Endodermal cell (in vitro differentiated cells): ENCODE measurements around the gene HEG1. TPM values are rescaled to one million over a fixed set of nuclear protein-coding genes. Genes with fewer than 3 reads are reported as not detected.
A peak's percentile ranks its signal among the peaks of the same experiment; 100 is the strongest.

Experiments
- DNase-seq: peaks from one replicate; pipeline ENCODE4 v3.0.0-alpha.2; 2017
- H3K27ac ChIP-seq: 2 replicates; pipeline ENCODE4 v1.5.1; 2013; ENCODE audit warnings: mild to moderate bottlenecking, low read depth, low read length, moderate library complexity
- H3K27me3 ChIP-seq: 2 replicates; pipeline ENCODE4 v1.6.1; 2013; ENCODE audit warnings: mild to moderate bottlenecking, low read length, moderate library complexity; ENCODE audit not compliant: insufficient read depth, control insufficient read depth, poor library complexity, severe bottlenecking
- H3K36me3 ChIP-seq: 2 replicates; pipeline ENCODE4 v1.7.0; 2013; ENCODE audit warnings: mild to moderate bottlenecking, low read length, moderate library complexity; ENCODE audit not compliant: control insufficient read depth, insufficient read depth
- H3K4me1 ChIP-seq: one replicate; pipeline ENCODE4 v1.7.0; 2013; ENCODE audit warnings: low read length; ENCODE audit not compliant: control insufficient read depth, insufficient read depth
- H3K4me3 ChIP-seq: 2 replicates; pipeline ENCODE4 v1.5.1; 2013; ENCODE audit warnings: mild to moderate bottlenecking, low read length, moderate library complexity
- H3K9ac ChIP-seq: 2 replicates; pipeline ENCODE4 v1.6.1; 2013; ENCODE audit warnings: mild to moderate bottlenecking, low read length, moderate library complexity; ENCODE audit not compliant: poor library complexity, severe bottlenecking; ENCODE audit errors: extremely low read depth
- H3K9me3 ChIP-seq: 2 replicates; pipeline ENCODE4 v1.6.1; 2013; ENCODE audit warnings: mild to moderate bottlenecking, low read length, moderate library complexity; ENCODE audit not compliant: control insufficient read depth
- H3K27ac Mint-ChIP-seq: 2 replicates; pipeline ENCODE4 v1.8.0; 2020; ENCODE audit warnings: mixed read lengths
- H3K27me3 Mint-ChIP-seq: 2 replicates; pipeline ENCODE4 v1.8.0; 2021; ENCODE audit warnings: mild to moderate bottlenecking, mixed read lengths; ENCODE audit not compliant: insufficient read depth
- H3K36me3 Mint-ChIP-seq: 2 replicates; pipeline ENCODE4 v1.8.0; 2020; ENCODE audit warnings: low read depth, mixed read lengths
- H3K4me1 Mint-ChIP-seq: 2 replicates; pipeline ENCODE4 v1.8.0; 2020; ENCODE audit warnings: mixed read lengths
- H3K4me3 Mint-ChIP-seq: 2 replicates; pipeline ENCODE4 v1.8.0; 2020; ENCODE audit warnings: mild to moderate bottlenecking, moderate library complexity, mixed read lengths
- H3K9me3 Mint-ChIP-seq: 2 replicates; pipeline ENCODE4 v1.8.0; 2020; ENCODE audit warnings: mild to moderate bottlenecking, mixed read lengths
- WGBS, 2 experiments: methylation state at CpG; one replicate each; pipeline versions ENCODE4 v1.1.5 to v1.1.7; 2013; ENCODE audit warnings: missing lambda C conversion rate in 2 of 2, mixed read lengths in 1 of 2; ENCODE audit not compliant: insufficient coverage in 1 of 2, insufficient read length in 1 of 2; 5-methylcytosine and 5-hydroxymethylcytosine counted together
- total RNA-seq, 2 donors: library from RNA; stranded (reverse); fragmentation: NEBNext Ultra II Directional in 1 of 2; extraction: Animal tissue kit (Norgen Biotek cat#: 25700) in 1 of 2; gene quantifications; 2 replicates in 1 of 2; 3 replicates in 1 of 2; pipeline ENCODE4 v1.2.1, GENCODE V29; 2021
- TF ChIP-seq, protein P1 (sequence below): fragments of 200-600 bp; sonication (generic); conservative IDR thresholded peaks from 2 replicates; pipeline ENCODE4 v1.5.0; 2021; ENCODE audit warnings: antibody characterized with exemption, mild to moderate bottlenecking

The HEG1 gene
- total RNA-seq, 2 donors from 2014 or later, result 25.5 to 27.0 TPM

DNA sequence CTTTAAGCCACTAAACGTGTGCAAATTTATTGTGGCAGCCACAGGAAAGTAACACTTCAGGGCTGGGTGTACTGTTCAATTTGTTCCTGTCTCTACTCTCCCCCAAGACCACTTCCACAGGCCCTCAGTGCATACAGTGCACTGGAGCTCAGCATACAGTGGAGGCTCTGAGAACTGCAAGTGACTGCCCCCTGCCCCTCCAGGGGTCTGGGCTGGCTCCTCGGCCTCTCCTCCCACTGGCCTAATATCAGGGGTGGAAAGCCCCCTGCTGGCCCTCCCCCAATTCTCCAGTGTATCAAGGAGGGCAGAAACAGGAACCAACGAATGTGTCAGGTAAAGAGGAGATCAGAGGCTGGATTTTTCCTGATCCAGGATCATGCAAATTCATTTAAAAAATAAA is 19.9 kb upstream of the HEG1 start:
- H3K27me3 ChIP-seq, result no peaks in the 10 kb centered on the region
- no peak overlapping the region for H3K9ac ChIP-seq
- Mint-ChIP-seq H3K36me3 (peaks cover 14% of the 10 kb centered on the region), H3K9me3 (no peaks in the 10 kb centered on the region), H3K4me1 (peaks cover 25% of the 10 kb centered on the region), H3K4me3 (no peak overlapping the region), H3K27ac (peak overlapping the region; percentile 15), H3K27me3 (no peaks in the 10 kb centered on the region)
- TF ChIP-seq, protein P1, sequence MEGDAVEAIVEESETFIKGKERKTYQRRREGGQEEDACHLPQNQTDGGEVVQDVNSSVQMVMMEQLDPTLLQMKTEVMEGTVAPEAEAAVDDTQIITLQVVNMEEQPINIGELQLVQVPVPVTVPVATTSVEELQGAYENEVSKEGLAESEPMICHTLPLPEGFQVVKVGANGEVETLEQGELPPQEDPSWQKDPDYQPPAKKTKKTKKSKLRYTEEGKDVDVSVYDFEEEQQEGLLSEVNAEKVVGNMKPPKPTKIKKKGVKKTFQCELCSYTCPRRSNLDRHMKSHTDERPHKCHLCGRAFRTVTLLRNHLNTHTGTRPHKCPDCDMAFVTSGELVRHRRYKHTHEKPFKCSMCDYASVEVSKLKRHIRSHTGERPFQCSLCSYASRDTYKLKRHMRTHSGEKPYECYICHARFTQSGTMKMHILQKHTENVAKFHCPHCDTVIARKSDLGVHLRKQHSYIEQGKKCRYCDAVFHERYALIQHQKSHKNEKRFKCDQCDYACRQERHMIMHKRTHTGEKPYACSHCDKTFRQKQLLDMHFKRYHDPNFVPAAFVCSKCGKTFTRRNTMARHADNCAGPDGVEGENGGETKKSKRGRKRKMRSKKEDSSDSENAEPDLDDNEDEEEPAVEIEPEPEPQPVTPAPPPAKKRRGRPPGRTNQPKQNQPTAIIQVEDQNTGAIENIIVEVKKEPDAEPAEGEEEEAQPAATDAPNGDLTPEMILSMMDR, result peak; percentile 67
- H3K4me3 ChIP-seq, result no peak overlapping the region
- peak; percentile 78 for DNase-seq
- H3K4me1 ChIP-seq, result peaks cover 10% of the 10 kb centered on the region
- H3K9me3 ChIP-seq, result no peaks in the 10 kb centered on the region
- 50 to 63% methylated on average over 2 to 3 of the region's 3 CpGs for WGBS, 2 experiments
- H3K27ac ChIP-seq, result no peak overlapping the region
- H3K36me3 ChIP-seq, result no peaks in the 10 kb centered on the region

DNA sequence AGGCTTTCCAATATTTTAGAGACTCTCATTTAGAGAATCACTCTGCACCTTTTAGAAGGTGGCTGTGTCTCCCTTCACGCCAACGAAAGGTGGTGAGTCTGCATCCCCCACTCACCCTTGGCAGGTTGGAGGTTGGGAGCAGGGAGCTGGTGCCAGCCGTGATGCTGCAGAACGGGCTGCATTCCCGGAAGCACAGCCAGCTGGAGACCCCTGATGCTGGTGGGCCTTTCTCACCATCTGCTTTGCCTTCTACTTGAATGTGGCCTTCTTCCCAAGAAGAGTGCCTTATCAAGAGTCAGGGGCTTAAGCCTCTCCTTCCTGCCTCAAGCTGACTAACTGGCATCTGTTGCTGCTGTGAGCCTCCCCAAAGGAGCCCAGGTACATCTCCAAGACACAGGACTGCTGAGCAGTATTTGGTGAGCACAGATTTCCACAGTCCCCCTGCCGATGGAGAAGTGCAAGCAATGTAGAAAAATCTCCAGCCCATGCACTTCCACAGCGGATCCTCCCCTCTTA is 17.7 kb upstream of the HEG1 start:
- no peak overlapping the region for H3K4me3 Mint-ChIP-seq
- TF ChIP-seq, protein P1, result no peak
- Histone ChIP-seq H3K9ac (no peak overlapping the region), H3K4me1 (peaks cover 10% of the 10 kb centered on the region), H3K27ac (no peak overlapping the region), H3K4me3 (no peak overlapping the region), H3K27me3 (no peaks in the 10 kb centered on the region), H3K36me3 (no peaks in the 10 kb centered on the region), H3K9me3 (no peaks in the 10 kb centered on the region)
- 96 to 98% methylated on average over 6 to 7 of the region's 7 CpGs for WGBS, 2 experiments
- no peak for DNase-seq
- no peaks in the 10 kb centered on the region for H3K9me3 Mint-ChIP-seq
- peaks cover 25% of the 10 kb centered on the region for H3K4me1 Mint-ChIP-seq
- H3K36me3 Mint-ChIP-seq, result peaks cover 7% of the 10 kb centered on the region
- H3K27ac Mint-ChIP-seq, result peak overlapping the region; percentile 52
- no peaks in the 10 kb centered on the region for H3K27me3 Mint-ChIP-seq

DNA sequence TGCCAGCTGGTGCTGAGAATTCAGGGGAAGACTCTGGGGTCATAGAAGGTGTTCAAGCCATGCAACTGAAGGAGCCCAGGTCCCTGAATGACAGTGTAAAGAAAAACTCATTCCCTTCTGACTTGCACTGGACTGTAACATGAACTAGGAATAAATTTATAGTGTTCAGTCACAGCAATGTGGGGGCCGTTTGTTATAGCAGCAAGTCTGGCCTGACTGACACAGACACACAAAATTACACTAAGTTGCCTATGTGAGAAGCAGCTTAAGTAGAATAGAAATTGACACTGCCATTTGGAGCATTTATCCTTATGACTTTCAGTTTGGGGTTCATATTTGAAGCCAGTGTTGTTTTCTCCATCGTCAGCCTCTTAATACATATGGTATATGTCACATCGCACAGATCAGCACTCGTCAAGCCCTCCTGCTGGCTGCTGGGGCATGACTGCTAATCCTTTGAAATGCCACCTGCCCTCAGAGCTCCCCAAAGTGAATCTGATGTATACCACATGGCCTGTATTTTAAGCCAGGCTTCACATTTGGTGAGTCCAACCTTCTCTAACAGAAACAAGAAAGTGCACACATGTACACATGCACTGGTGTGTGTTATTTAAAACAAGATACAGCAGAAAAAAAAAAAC is 17.1 kb upstream of the HEG1 start:
- Histone ChIP-seq H3K4me3 (no peak overlapping the region), H3K36me3 (no peaks in the 10 kb centered on the region), H3K27me3 (no peaks in the 10 kb centered on the region), H3K9me3 (no peaks in the 10 kb centered on the region), H3K27ac (no peak overlapping the region), H3K4me1 (peaks cover 10% of the 10 kb centered on the region), H3K9ac (no peak overlapping the region)
- TF ChIP-seq, protein P1, result no peak
- no peaks in the 10 kb centered on the region for H3K27me3 Mint-ChIP-seq
- H3K9me3 Mint-ChIP-seq, result no peaks in the 10 kb centered on the region
- H3K4me1 Mint-ChIP-seq, result peaks cover 25% of the 10 kb centered on the region
- H3K27ac Mint-ChIP-seq, result no peak overlapping the region
- WGBS, 2 experiments, result 90 to 95% methylated on average over 4 of the region's 4 CpGs
- no peak overlapping the region for H3K4me3 Mint-ChIP-seq
- DNase-seq, result no peak
- H3K36me3 Mint-ChIP-seq, result peaks cover 4% of the 10 kb centered on the region
